ENCODE measurements around the gene DCLK3. TPM values are rescaled to one million over a fixed set of nuclear protein-coding genes. Genes with fewer than 3 reads are reported as not detected.

The DCLK3 gene
- total and polyA plus RNA-seq, 2 of the 8 experiments (the other 6 are each of a cell fraction or from before 2014, with no cell fraction given): 0.27 to 0.63 TPM

DNA sequence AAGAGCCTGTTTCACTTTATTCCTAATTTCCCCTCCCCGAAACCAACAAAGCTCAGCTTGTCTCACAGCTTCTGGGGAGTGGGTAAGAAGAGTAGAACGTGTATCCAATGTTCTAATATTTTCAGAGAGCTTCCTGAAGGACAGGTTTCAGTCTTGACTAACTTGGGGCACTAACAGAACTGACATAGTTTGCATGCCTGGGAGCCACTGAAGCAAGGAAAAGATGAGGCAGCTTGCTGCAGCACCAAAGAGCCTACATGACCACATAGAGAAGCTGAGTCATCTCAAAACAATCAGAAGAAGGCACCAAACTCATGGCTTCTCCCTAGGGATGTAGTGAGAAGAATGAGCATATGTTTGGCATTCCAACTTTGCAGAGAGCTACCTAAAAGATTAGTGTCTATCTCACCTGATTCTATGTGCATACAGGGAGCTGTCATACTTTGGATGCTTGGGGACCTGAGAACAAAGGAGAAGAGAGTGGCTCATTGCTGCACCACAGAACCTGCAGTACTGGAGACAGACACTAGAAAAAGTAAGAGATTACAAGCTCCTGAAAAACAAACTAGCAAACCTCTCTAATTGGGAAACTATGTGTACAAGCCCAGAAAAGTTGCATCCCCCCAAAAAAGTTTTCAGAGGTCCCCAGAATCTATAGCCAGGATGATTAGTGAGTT lies 86.9 kb downstream of the DCLK3 start:
- no peak for DNase-seq (ENCODE audit: low read depth in 1 of 2, low spot score in 2 of 2)
- H3K79me1 ChIP-seq (ENCODE audit: low read depth, low read length): no peaks in the 10 kb centered on the region
- H2BK12ac ChIP-seq (ENCODE audit: low read depth, low read length): no peak overlapping the region
- no peaks in the 10 kb centered on the region for H4K20me1 ChIP-seq (replicated peaks in 1 of 2; ENCODE audit: control insufficient read depth in 1 of 2, insufficient read depth in 2 of 2, low read length in 2 of 2)
- H3K14ac ChIP-seq (ENCODE audit: insufficient read length): no peak overlapping the region
- no peak overlapping the region for H3K27ac ChIP-seq (ENCODE audit: low read depth, low read length)
- H3K36me3 ChIP-seq (ENCODE audit: control insufficient read depth in 2 of 4, insufficient read depth in 4 of 4, low read length in 3 of 4): no peaks in the 10 kb centered on the region; a peak in 1 of 8 replicates
- no peak for TF ChIP-seq CBX5 (IDR thresholded peaks at IDR 0.05; ENCODE audit: low read depth, low read length)
- no peak for TF ChIP-seq SUZ12 (IDR thresholded peaks at IDR 0.05; ENCODE audit: low read length)
- no peak for TF ChIP-seq BACH1 (IDR thresholded peaks at IDR 0.05; ENCODE audit: low read length)
- TF ChIP-seq HDAC2 (IDR thresholded peaks at IDR 0.05; ENCODE audit: borderline replicate concordance in 1 of 2, low read depth in 2 of 2, low read length in 2 of 2): no peak
- TF ChIP-seq CEBPB (IDR thresholded peaks at IDR 0.05; ENCODE audit: low read depth, low read length): no peak
- no peak for TF ChIP-seq POU5F1 (IDR thresholded peaks at IDR 0.05; ENCODE audit: low read depth, low read length)
- no peak for TF ChIP-seq HDAC6 (IDR thresholded peaks at IDR 0.05; ENCODE audit: low read depth, low read length)
- no peak for TF ChIP-seq KDM4A (IDR thresholded peaks at IDR 0.05; ENCODE audit: low read depth, low read length, severe bottlenecking)
- no peak for TF ChIP-seq CREB1 (IDR thresholded peaks at IDR 0.05)
- no peak for TF ChIP-seq KDM1A (IDR thresholded peaks at IDR 0.05; ENCODE audit: borderline replicate concordance, low read length)
- no peak for TF ChIP-seq CHD2 (IDR thresholded peaks at IDR 0.05; ENCODE audit: low read length)
- TF ChIP-seq EZH2 (IDR thresholded peaks at IDR 0.05; ENCODE audit: low read depth, low read length, severe bottlenecking): no peak
- no peak for TF ChIP-seq SP2 (IDR thresholded peaks at IDR 0.05; ENCODE audit: low read length)
- TF ChIP-seq RFX5 (IDR thresholded peaks at IDR 0.05; ENCODE audit: borderline replicate concordance, low read depth, low read length): no peak
- 96% methylated on average over 2 of the region's 2 CpGs; no CpG with 5 or more reads in 1 of the 2 experiments for WGBS, 2 experiments (ENCODE audit: extremely low coverage in 1 of 2, insufficient coverage in 1 of 2, insufficient read length in 1 of 2, insufficient replicate concordance in 2 of 2, low coverage in 1 of 2, low lambda C conversion rate in 2 of 2, missing lambda C conversion rate in 1 of 2)
- H2AFZ ChIP-seq (ENCODE audit: low read length): no peak overlapping the region
- H3K4me2 ChIP-seq (ENCODE audit: insufficient read depth in 1 of 2, low read depth in 2 of 2, low read length in 2 of 2): no peak overlapping the region
- H3K4me3 ChIP-seq (ENCODE audit: extremely low read depth in 1 of 4, insufficient read depth in 2 of 4, low read depth in 3 of 4, low read length in 4 of 4): no peak overlapping the region
- H3K4me1 ChIP-seq (replicated peaks in 1 of 4; ENCODE audit: control insufficient read depth in 3 of 4, insufficient read depth in 4 of 4, low read length in 3 of 4): peaks cover 0 to 5% (median 1%) of the 10 kb centered on the region in 4 experiments; a peak in 1 of 7 replicates
- H3K18ac ChIP-seq (ENCODE audit: extremely low read depth, low read length): no peak overlapping the region
- no peak overlapping the region for H4K8ac ChIP-seq (ENCODE audit: extremely low read depth, insufficient read depth, low read length)
- peaks cover 8 to 12% of the 10 kb centered on the region in 2 experiments; a peak in 2 of 4 replicates for H3K9me3 ChIP-seq (ENCODE audit: insufficient read depth in 2 of 2, low read depth in 1 of 2, low read length in 1 of 2)
- no peaks in the 10 kb centered on the region for H3K23me2 ChIP-seq (ENCODE audit: low read depth, low read length)
- no peak overlapping the region for H4K91ac ChIP-seq (replicated peaks; ENCODE audit: insufficient read length, low read length)
- H3K56ac ChIP-seq (replicated peaks; ENCODE audit: insufficient read length, low read depth, low read length): no peak overlapping the region
- no peaks in the 10 kb centered on the region for H3K79me2 ChIP-seq (ENCODE audit: control insufficient read depth in 1 of 2, insufficient read depth in 2 of 2, low read length in 2 of 2)
- H4K5ac ChIP-seq (ENCODE audit: insufficient read length, low read depth, low read length): no peak overlapping the region
- no peak overlapping the region for H2BK5ac ChIP-seq (ENCODE audit: low read depth, low read length)
- no peaks in the 10 kb centered on the region for H3K27me3 ChIP-seq (replicated peaks in 1 of 4; ENCODE audit: control insufficient read depth in 3 of 4, extremely low read depth in 1 of 4, insufficient read depth in 3 of 4, low read length in 3 of 4)
- CTCF ChIA-PET (ENCODE audit: partially characterized antibody): interaction anchor here (0.6 to 1.5 kb wide), 7 partner anchors 9 to 419 kb away, joined by 3 to 4 read pairs (median 3); no protein-coding TSS in a partner anchor
- POLR2A ChIA-PET (ENCODE audit: partially characterized antibody): no interaction called here
- FAIRE-seq: no peak
- H2AK5ac ChIP-seq (ENCODE audit: low read depth, low read length): no peak overlapping the region
- no peak overlapping the region for H3K23ac ChIP-seq (ENCODE audit: insufficient read length)
- no peak overlapping the region for H2BK15ac ChIP-seq (ENCODE audit: low read length)
- H2BK120ac ChIP-seq (replicated peaks; ENCODE audit: low read depth, low read length): no peak overlapping the region
- no peak overlapping the region for H3K4ac ChIP-seq (replicated peaks; ENCODE audit: insufficient read length, low read depth, low read length)
- H2BK20ac ChIP-seq (ENCODE audit: low read length): no peak overlapping the region
- H3K9ac ChIP-seq (replicated peaks in 1 of 4; ENCODE audit: extremely low read depth in 1 of 4, low read depth in 3 of 4, low read length in 3 of 4): no peak overlapping the region
